Measurements from ENCODE around the gene OCLN.

Gene OCLN

DNA sequence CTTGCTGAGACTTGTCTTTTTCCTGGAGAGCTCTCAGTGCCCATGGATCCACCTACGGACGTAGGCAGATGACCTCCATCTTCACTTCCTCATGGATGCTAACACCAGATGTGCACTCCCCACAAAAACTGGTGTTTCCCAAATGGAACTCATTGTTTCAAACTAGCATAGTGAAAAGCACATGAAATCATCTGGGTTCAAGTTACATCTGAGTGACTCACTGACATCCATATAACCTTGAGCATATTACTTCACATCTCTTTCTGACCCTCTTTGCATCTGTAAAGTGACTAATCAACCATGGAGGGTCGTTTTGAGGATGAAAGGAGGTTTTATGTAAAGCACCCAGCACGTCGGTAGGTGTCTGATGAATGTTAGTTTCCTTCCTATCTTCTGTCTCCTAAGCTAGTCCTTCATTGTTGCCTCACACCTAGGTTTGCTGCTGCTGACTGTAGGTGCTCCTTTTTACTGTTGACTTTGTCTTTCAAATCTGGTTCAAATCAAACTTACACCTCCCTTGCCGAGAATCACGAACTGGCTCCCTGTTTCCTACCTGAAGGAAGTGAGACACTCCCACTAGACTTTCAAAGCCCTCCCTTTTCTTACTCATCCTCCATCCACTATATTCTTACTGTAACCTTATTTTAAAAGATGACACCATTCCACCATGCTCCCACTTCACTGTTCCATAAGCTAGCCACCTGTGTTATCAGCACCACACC lies 10.3 kb downstream of the OCLN start:
- Histone ChIP-seq H3K36me3 (no peaks in the 10 kb centered on the region), H3K27me3 (no peaks in the 10 kb centered on the region), H3K9me3 (no peaks in the 10 kb centered on the region), H3K4me1 (ENCODE audit: control insufficient read depth in 1 of 2, insufficient read depth in 1 of 2, low read depth in 1 of 2, low read length in 1 of 2) (no peaks in the 10 kb centered on the region), H3K4me3 (ENCODE audit: low read depth in 1 of 2, low read length in 1 of 2) (no peak overlapping the region), H3K27ac (no peak overlapping the region)
- TF ChIP-seq, protein P1, sequence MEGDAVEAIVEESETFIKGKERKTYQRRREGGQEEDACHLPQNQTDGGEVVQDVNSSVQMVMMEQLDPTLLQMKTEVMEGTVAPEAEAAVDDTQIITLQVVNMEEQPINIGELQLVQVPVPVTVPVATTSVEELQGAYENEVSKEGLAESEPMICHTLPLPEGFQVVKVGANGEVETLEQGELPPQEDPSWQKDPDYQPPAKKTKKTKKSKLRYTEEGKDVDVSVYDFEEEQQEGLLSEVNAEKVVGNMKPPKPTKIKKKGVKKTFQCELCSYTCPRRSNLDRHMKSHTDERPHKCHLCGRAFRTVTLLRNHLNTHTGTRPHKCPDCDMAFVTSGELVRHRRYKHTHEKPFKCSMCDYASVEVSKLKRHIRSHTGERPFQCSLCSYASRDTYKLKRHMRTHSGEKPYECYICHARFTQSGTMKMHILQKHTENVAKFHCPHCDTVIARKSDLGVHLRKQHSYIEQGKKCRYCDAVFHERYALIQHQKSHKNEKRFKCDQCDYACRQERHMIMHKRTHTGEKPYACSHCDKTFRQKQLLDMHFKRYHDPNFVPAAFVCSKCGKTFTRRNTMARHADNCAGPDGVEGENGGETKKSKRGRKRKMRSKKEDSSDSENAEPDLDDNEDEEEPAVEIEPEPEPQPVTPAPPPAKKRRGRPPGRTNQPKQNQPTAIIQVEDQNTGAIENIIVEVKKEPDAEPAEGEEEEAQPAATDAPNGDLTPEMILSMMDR (IDR thresholded peaks at IDR 0.05): no peak

DNA sequence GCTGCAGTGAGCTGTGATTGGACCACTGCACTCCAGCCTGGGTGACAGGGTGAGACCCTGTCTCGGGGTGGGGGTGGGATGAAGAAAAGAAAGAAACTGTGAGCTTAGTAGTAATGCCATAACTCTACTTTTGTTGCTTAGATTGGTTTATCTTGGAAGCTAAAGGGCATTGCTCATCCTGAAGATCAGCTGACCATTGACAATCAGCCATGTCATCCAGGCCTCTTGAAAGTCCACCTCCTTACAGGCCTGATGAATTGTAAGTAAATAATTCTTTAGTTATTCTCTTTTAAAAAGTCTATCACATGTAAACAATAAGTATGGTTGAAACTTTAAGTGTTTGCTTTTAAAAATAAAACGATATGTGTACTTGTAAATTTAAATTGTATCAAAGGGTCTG lies 11.4 kb downstream of the OCLN start:
- TF ChIP-seq, protein P1 (IDR thresholded peaks at IDR 0.05): no peak
- Histone ChIP-seq H3K27me3 (no peaks in the 10 kb centered on the region), H3K36me3 (no peaks in the 10 kb centered on the region), H3K9me3 (no peaks in the 10 kb centered on the region), H3K4me1 (ENCODE audit: control insufficient read depth in 1 of 2, insufficient read depth in 1 of 2, low read depth in 1 of 2, low read length in 1 of 2) (no peaks in the 10 kb centered on the region), H3K27ac (no peak overlapping the region), H3K4me3 (ENCODE audit: low read depth in 1 of 2, low read length in 1 of 2) (no peak overlapping the region)

DNA sequence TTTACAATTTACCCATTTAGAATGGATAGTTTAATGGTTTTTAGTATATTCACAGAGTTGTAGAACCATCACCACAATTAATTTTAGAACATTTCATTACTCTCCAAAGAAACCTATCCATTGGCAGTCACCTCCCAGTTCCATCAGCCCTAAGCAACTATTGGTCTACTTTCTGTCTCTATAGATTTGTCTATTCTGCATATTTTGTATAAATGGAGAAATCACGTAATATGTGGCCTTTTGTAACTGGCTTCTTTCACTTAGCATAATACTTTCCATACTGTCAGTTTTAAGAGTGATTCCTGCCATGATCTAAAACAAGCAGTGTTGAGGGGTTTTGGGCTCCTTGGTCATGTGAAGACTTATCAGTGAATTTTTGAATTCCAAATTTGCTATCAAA lies 12.7 kb downstream of the OCLN start:
- Histone ChIP-seq H3K4me3 (ENCODE audit: low read depth in 1 of 2, low read length in 1 of 2) (no peak overlapping the region), H3K36me3 (no peaks in the 10 kb centered on the region), H3K4me1 (ENCODE audit: control insufficient read depth in 1 of 2, insufficient read depth in 1 of 2, low read depth in 1 of 2, low read length in 1 of 2) (no peaks in the 10 kb centered on the region), H3K27me3 (no peaks in the 10 kb centered on the region), H3K27ac (no peak overlapping the region), H3K9me3 (no peaks in the 10 kb centered on the region)
- TF ChIP-seq, protein P1 (IDR thresholded peaks at IDR 0.05): no peak

DNA sequence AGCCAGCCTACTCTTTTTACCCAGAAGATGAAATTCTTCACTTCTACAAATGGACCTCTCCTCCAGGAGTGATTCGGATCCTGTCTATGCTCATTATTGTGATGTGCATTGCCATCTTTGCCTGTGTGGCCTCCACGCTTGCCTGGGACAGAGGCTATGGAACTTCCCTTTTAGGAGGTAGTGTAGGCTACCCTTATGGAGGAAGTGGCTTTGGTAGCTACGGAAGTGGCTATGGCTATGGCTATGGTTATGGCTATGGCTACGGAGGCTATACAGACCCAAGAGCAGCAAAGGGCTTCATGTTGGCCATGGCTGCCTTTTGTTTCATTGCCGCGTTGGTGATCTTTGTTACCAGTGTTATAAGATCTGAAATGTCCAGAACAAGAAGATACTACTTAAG lies 16.6 kb downstream of the OCLN start:
- Histone ChIP-seq H3K27ac (no peak overlapping the region), H3K4me3 (ENCODE audit: low read depth in 1 of 2, low read length in 1 of 2) (no peak overlapping the region), H3K9me3 (no peaks in the 10 kb centered on the region), H3K36me3 (no peaks in the 10 kb centered on the region), H3K4me1 (ENCODE audit: control insufficient read depth in 1 of 2, insufficient read depth in 1 of 2, low read depth in 1 of 2, low read length in 1 of 2) (no peaks in the 10 kb centered on the region), H3K27me3 (no peaks in the 10 kb centered on the region)
- TF ChIP-seq, protein P1 (IDR thresholded peaks at IDR 0.05): no peak

DNA sequence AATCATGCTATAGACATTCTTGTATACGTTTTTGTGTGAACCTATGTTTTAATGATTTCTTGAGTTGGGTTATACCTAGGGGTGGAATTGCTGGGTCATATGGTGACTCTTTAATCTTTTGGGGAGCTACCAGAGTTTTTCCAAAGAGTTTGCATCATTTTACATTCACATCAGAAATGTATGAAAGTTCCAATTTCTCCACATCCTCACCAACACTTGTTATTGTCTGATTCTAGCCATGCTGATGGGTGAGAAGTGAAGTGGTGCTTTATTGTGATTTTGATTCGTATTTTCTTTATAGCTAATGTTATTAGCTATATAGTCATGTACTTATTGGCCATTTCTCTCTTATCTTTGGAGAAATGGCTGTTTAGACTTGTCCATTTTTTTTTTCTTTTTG lies 18.1 kb downstream of the OCLN start:
- Histone ChIP-seq H3K4me1 (ENCODE audit: control insufficient read depth in 1 of 2, insufficient read depth in 1 of 2, low read depth in 1 of 2, low read length in 1 of 2) (no peaks in the 10 kb centered on the region), H3K9me3 (no peaks in the 10 kb centered on the region), H3K36me3 (no peaks in the 10 kb centered on the region), H3K27me3 (no peaks in the 10 kb centered on the region), H3K27ac (no peak overlapping the region), H3K4me3 (ENCODE audit: low read depth in 1 of 2, low read length in 1 of 2) (no peak overlapping the region)
- TF ChIP-seq, protein P1 (IDR thresholded peaks at IDR 0.05): no peak
